ENCODE measurements around the gene ZDHHC11.
"Not testable (repeated sequence)": the region's sequence is repeated elsewhere in the genome, so short reads cannot be mapped to it uniquely, and the experiment has no call there.

Gene ZDHHC11

DNA sequence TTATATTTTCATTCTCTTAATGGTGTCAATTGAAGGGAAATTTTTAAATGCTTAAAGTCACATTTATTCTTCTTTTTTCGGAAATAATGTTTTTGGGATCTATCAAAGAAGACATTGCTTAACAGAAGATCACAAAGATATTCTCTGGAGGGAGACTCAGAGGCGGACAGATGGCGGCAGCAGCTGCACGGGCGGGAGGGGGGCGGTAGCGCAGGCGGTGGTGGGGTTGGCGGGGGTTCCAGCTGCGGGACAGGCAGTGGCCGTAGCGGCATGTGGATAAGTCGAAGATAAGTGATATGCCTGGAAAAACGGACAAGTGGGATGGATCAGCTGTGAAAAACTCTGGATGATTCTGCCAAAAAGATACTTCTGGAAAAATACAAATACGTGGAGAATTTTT, 34.6 kb downstream of the ZDHHC11 start:
- Histone ChIP-seq H3K4me1 (ENCODE audit: control insufficient read depth, insufficient read depth, low read length, poor library complexity, severe bottlenecking) (no peaks in the 10 kb centered on the region), H3K27me3 (replicated peaks; ENCODE audit: control insufficient read depth, insufficient read depth, low read length, poor library complexity, severe bottlenecking) (no peaks in the 10 kb centered on the region), H3K9me3 (ENCODE audit: control insufficient read depth, low read length) (no peaks in the 10 kb centered on the region), H3K36me3 (ENCODE audit: control insufficient read depth, insufficient read depth, low read length) (no peaks in the 10 kb centered on the region), H3K27ac (ENCODE audit: insufficient read depth, low read length, poor library complexity, severe bottlenecking) (no peak overlapping the region), H3K4me3 (ENCODE audit: insufficient read depth, low read depth, low read length, poor library complexity, severe bottlenecking) (no peak overlapping the region)
- DNase-seq: no peak

DNA sequence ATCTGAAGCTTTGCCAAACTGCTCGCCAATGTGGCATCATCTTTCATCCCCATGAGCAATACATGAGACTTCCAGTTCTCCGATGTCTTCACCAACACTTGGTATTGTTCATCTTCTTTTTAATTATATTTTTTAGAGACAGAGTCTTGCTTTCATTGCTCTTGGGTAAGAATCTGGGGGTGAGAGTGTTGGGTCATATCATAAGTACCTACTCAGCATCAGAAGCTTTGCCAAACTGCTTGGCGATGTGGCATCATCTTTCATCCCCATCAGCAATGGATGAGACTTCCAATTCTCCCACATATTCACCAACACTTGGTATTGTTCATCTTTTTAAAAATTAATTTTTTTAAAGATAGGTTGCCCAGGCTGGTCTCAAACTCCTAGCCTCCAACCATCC, 35.3 kb downstream of the ZDHHC11 start:
- DNase-seq: no peak
- no peaks in the 10 kb centered on the region for H3K9me3 ChIP-seq (ENCODE audit: control insufficient read depth, low read length)
- no peaks in the 10 kb centered on the region for H3K4me1 ChIP-seq (ENCODE audit: control insufficient read depth, insufficient read depth, low read length, poor library complexity, severe bottlenecking)
- H3K4me3 ChIP-seq (ENCODE audit: insufficient read depth, low read depth, low read length, poor library complexity, severe bottlenecking): no peak overlapping the region
- H3K36me3 ChIP-seq (ENCODE audit: control insufficient read depth, insufficient read depth, low read length): no peaks in the 10 kb centered on the region
- no peaks in the 10 kb centered on the region for H3K27me3 ChIP-seq (replicated peaks; ENCODE audit: control insufficient read depth, insufficient read depth, low read length, poor library complexity, severe bottlenecking)
- H3K27ac ChIP-seq (ENCODE audit: insufficient read depth, low read length, poor library complexity, severe bottlenecking): no peak overlapping the region

DNA sequence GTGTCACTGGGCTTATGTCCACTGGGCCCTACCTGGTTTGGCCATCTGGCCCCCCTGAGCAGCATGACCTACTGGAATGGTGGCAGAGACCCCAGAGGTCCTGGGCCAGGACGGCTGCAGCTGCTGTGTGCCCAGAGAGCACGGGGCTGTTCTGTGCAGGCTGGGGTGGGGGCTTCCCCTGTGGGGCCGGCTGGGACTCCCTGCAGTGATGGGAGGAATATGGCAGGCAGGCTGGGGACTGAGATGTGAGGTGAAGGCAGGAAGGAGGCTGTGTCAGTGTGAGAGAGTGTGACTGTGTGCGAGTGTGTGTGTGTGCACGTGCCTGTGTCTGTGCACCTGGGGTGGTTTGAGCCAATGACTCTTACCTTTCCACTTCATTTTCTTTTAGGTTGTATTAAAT, 37.2 kb downstream of the ZDHHC11 start:
- not testable (repeated sequence) for H3K27me3 ChIP-seq (replicated peaks; ENCODE audit: control insufficient read depth, insufficient read depth, low read length, poor library complexity, severe bottlenecking); H3K4me3 ChIP-seq (ENCODE audit: insufficient read depth, low read depth, low read length, poor library complexity, severe bottlenecking); DNase-seq; H3K9me3 ChIP-seq (ENCODE audit: control insufficient read depth, low read length); H3K36me3 ChIP-seq (ENCODE audit: control insufficient read depth, insufficient read depth, low read length); H3K4me1 ChIP-seq (ENCODE audit: control insufficient read depth, insufficient read depth, low read length, poor library complexity, severe bottlenecking); H3K27ac ChIP-seq (ENCODE audit: insufficient read depth, low read length, poor library complexity, severe bottlenecking)

DNA sequence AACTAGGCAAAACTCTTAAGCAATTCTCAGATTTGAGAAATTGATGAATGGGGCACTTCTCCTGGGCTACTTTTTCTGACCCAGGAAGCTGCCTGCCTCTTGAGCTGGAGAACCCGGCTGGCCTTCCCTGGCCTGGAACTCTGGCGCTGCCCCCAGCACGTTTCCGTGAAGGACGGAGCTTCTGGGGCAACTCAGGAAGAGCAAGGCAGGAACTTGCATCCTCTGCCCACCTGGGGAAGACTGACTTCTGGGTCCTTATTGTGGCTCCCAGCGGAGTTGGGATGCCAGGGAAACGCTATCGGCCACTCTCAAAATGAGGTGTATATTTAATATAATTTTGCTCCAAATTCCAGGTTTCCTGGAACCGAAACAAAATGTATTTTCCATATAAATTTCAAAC, 39.4 kb downstream of the ZDHHC11 start:
- not testable (repeated sequence) for H3K4me1 ChIP-seq (ENCODE audit: control insufficient read depth, insufficient read depth, low read length, poor library complexity, severe bottlenecking); H3K27me3 ChIP-seq (replicated peaks; ENCODE audit: control insufficient read depth, insufficient read depth, low read length, poor library complexity, severe bottlenecking); DNase-seq; H3K27ac ChIP-seq (ENCODE audit: insufficient read depth, low read length, poor library complexity, severe bottlenecking); H3K36me3 ChIP-seq (ENCODE audit: control insufficient read depth, insufficient read depth, low read length); H3K4me3 ChIP-seq (ENCODE audit: insufficient read depth, low read depth, low read length, poor library complexity, severe bottlenecking); H3K9me3 ChIP-seq (ENCODE audit: control insufficient read depth, low read length)

DNA sequence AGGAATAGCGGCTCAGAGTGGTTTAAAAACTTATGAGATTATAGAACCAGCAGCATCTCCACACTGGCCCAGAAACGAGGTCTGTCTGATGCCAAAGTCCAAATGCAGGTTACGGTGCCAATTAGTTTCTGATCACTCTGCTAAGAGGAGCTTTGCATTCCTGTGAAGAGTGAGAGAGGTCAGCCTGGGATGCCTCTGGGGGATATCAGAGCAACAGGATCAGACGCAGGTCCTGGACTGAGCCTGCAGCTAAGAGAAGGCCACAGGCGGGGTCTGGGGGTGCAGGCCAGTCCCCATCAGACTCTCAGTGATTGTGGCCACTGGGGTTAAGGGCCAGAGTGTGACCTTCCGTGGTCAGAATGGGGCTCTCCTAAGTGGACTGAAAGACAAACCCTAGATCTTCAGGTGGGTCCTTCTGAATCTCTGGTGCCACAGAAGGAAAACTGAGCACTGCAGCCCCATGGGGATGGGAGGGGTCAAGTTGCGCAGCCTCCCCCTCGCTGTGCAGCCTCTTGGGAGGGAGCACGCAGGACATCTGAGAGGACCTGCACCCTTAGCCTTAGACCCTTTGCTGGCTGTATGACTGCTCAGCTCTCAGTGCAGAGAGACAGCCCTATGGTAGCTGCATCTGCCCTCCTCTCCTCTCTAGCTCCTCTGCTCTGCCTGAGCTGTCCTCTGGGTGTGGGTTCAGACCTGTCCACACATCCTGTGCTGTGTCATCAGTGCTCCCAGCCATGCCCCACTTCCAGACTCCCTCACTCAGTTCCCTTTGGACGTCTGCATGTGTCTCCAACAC, 42.9 kb downstream of the ZDHHC11 start:
- H3K36me3 ChIP-seq (ENCODE audit: control insufficient read depth, insufficient read depth, low read length); DNase-seq; H3K27me3 ChIP-seq (replicated peaks; ENCODE audit: control insufficient read depth, insufficient read depth, low read length, poor library complexity, severe bottlenecking); H3K4me1 ChIP-seq (ENCODE audit: control insufficient read depth, insufficient read depth, low read length, poor library complexity, severe bottlenecking); H3K4me3 ChIP-seq (ENCODE audit: insufficient read depth, low read depth, low read length, poor library complexity, severe bottlenecking); H3K9me3 ChIP-seq (ENCODE audit: control insufficient read depth, low read length); H3K27ac ChIP-seq (ENCODE audit: insufficient read depth, low read length, poor library complexity, severe bottlenecking): not testable (repeated sequence)

DNA sequence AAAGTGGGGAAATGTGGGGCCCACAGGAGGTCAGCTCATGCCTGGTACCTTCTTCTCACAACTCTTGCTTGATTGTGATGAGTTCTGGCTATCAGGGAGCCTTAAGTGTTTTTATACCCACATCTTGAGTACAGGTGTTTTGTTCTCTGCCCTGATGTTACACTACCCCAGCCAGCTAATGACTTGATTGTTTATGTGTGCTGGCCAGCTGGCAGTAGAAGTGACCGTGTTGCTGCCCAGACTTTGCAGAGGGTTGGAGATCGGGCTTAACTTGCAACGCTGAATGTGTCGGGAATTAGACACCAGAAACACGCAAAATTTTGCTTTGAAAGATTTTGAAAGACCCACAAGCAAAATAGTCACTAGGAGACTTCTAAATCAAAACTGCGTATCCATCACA, 49.3 kb downstream of the ZDHHC11 start:
- no peak for DNase-seq
- H3K4me3 ChIP-seq (ENCODE audit: insufficient read depth, low read depth, low read length, poor library complexity, severe bottlenecking): no peak overlapping the region
- no peaks in the 10 kb centered on the region for H3K27me3 ChIP-seq (replicated peaks; ENCODE audit: control insufficient read depth, insufficient read depth, low read length, poor library complexity, severe bottlenecking)

DNA sequence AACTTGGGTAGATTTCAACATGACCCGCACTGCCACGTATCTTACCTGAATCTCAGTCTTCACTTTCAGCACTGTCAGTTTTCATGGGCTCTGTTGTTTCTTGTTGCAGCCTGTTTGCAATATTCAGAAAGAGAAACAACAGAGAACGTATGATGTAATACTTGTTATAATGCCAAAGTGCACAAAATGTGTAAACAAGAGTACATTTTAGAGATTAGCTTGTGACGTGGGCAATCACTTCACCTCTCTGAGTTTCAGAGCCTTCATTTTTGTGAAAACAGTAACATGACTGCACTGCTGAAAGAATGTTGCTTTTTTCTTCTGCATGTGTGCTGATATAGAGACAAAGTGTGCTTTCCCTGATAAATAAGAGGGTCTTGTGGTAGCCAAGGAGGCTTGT, 49.7 kb downstream of the ZDHHC11 start:
- not testable (repeated sequence) for DNase-seq; H3K4me3 ChIP-seq (ENCODE audit: insufficient read depth, low read depth, low read length, poor library complexity, severe bottlenecking); H3K27ac ChIP-seq (ENCODE audit: insufficient read depth, low read length, poor library complexity, severe bottlenecking); H3K27me3 ChIP-seq (replicated peaks; ENCODE audit: control insufficient read depth, insufficient read depth, low read length, poor library complexity, severe bottlenecking); H3K36me3 ChIP-seq (ENCODE audit: control insufficient read depth, insufficient read depth, low read length); H3K4me1 ChIP-seq (ENCODE audit: control insufficient read depth, insufficient read depth, low read length, poor library complexity, severe bottlenecking); H3K9me3 ChIP-seq (ENCODE audit: control insufficient read depth, low read length)

More for the DNA sequence above, 49.3 kb downstream of the ZDHHC11 start:
- Histone ChIP-seq H3K9me3 (ENCODE audit: control insufficient read depth, low read length) (no peaks in the 10 kb centered on the region), H3K4me1 (ENCODE audit: control insufficient read depth, insufficient read depth, low read length, poor library complexity, severe bottlenecking) (no peaks in the 10 kb centered on the region), H3K27ac (ENCODE audit: insufficient read depth, low read length, poor library complexity, severe bottlenecking) (no peak overlapping the region), H3K36me3 (ENCODE audit: control insufficient read depth, insufficient read depth, low read length) (no peaks in the 10 kb centered on the region)

DNA sequence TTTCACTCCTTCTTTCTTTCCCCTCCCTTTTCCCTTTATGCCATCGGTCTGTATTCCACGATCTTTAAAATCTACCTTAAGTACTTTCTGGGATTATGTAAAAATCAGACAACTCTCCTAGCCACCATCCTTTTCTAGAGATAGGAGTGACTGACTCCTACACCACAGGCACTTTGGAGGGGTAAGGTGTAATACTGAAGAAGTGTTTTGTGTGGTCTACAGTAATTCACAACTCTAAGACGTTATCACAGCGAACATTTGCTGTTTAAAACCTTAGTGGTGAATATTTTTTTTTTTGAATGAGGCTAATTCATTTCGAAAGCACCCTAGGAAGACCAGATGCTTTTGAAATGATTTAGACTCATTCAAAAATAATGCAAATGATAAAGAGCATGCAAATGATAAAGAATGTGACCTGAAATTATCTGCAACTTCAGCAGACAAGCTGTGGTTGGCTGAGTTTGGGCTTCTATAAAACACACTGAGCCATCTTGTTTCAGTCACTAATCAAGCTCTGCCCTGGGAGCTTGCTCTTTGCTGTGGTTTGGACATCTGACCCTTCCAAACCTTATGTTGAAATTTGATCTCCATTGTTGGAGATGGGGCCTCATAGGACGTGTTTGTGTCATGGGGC, 52.2 kb downstream of the ZDHHC11 start:
- not testable (repeated sequence) for H3K27me3 ChIP-seq (replicated peaks; ENCODE audit: control insufficient read depth, insufficient read depth, low read length, poor library complexity, severe bottlenecking); H3K27ac ChIP-seq (ENCODE audit: insufficient read depth, low read length, poor library complexity, severe bottlenecking); H3K9me3 ChIP-seq (ENCODE audit: control insufficient read depth, low read length); H3K4me3 ChIP-seq (ENCODE audit: insufficient read depth, low read depth, low read length, poor library complexity, severe bottlenecking); H3K36me3 ChIP-seq (ENCODE audit: control insufficient read depth, insufficient read depth, low read length); H3K4me1 ChIP-seq (ENCODE audit: control insufficient read depth, insufficient read depth, low read length, poor library complexity, severe bottlenecking); DNase-seq

DNA sequence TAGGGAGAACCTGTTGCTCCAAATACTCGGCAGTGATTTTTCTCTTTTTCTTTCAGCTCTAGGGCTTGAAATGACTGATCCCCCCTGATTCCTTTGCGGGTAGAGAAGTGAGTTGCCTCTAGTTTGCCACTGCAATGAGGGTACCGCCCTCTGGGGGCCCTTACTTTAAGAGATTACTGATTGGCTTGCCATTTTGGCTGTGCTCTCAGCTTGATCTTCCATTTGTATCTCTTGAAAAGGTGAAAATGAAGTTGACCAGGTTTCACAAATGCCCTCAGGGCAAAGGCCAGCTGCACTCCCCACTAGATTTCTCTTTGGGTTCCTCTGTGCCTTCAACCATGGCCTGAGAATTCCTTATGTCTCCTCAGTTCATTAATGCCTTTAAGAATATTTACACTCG, 52.8 kb downstream of the ZDHHC11 start:
- H3K36me3 ChIP-seq (ENCODE audit: control insufficient read depth, insufficient read depth, low read length); DNase-seq; H3K27me3 ChIP-seq (replicated peaks; ENCODE audit: control insufficient read depth, insufficient read depth, low read length, poor library complexity, severe bottlenecking); H3K4me1 ChIP-seq (ENCODE audit: control insufficient read depth, insufficient read depth, low read length, poor library complexity, severe bottlenecking); H3K27ac ChIP-seq (ENCODE audit: insufficient read depth, low read length, poor library complexity, severe bottlenecking); H3K9me3 ChIP-seq (ENCODE audit: control insufficient read depth, low read length); H3K4me3 ChIP-seq (ENCODE audit: insufficient read depth, low read depth, low read length, poor library complexity, severe bottlenecking): not testable (repeated sequence)

DNA sequence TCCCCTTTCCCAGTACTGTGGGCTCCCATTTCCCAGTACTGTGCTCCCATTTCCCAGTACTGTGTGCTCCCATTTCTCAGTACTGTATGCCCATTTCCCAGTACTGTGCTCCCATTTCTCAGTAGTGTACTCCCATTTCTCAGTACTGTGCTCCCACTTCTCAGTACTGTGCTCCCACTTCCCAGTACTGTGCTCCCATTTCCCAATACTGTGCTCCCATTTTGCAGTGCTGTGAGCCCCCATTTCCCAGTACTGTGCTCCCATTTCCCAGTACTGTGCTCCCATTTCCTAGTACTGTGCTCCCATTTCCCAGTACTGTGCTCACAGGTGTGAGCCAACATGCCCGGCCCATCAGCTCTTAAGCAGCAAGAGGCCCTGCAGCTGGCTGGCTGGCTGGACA, 54.9 kb downstream of the ZDHHC11 start:
- not testable (repeated sequence) for H3K27me3 ChIP-seq (replicated peaks; ENCODE audit: control insufficient read depth, insufficient read depth, low read length, poor library complexity, severe bottlenecking); DNase-seq; H3K4me3 ChIP-seq (ENCODE audit: insufficient read depth, low read depth, low read length, poor library complexity, severe bottlenecking); H3K4me1 ChIP-seq (ENCODE audit: control insufficient read depth, insufficient read depth, low read length, poor library complexity, severe bottlenecking); H3K36me3 ChIP-seq (ENCODE audit: control insufficient read depth, insufficient read depth, low read length); H3K9me3 ChIP-seq (ENCODE audit: control insufficient read depth, low read length); H3K27ac ChIP-seq (ENCODE audit: insufficient read depth, low read length, poor library complexity, severe bottlenecking)
